Stimulated activated naive CD8-positive, alpha-beta T cell treated with anti-CD3 and anti-CD28 coated beads, Interleukin-15, amount 100 ng/mL, for 72 hours (primary cell): Measurements from ENCODE around the gene HLA-DPB1.
A peak's percentile ranks its signal among the peaks of the same experiment; 100 is the strongest.

ENCODE experiments used
- ATAC-seq: fragments of 150-1000 bp; cut with Tn5 transposase; 2 replicates; pipeline ENCODE4 v1.10.0; 2021; ENCODE audit warnings: mild to moderate bottlenecking, moderate library complexity
- DNase-seq, 2 donors: peaks; one replicate each; pipeline ENCODE4 v3.0.0; 2021 to 2022
- H3K27ac Mint-ChIP-seq, 2 donors: one replicate each; pipeline ENCODE4 v1.8.0; 2022; ENCODE audit warnings: mild to moderate bottlenecking in 2 of 2, mixed read lengths in 2 of 2, moderate library complexity in 2 of 2
- H3K27me3 Mint-ChIP-seq: one replicate; pipeline ENCODE4 v1.8.0; 2022; ENCODE audit warnings: mixed read lengths
- H3K4me1 Mint-ChIP-seq: one replicate; pipeline ENCODE4 v1.8.0; 2022; ENCODE audit warnings: mild to moderate bottlenecking, mixed read lengths
- H3K4me3 Mint-ChIP-seq, 2 donors: one replicate each; pipeline ENCODE4 v1.8.0; 2022; ENCODE audit warnings: mild to moderate bottlenecking in 2 of 2, mixed read lengths in 2 of 2, moderate library complexity in 1 of 2
- H3K9me3 Mint-ChIP-seq, 2 donors: one replicate each; pipeline ENCODE4 v1.8.0; 2022; ENCODE audit warnings: mixed read lengths in 2 of 2

Gene HLA-DPB1

GRCh38 chr6:33075568-33076405, at the start of gene HLA-DPB1:
Gene HLA-DPB1, plus strand, starts transcription at chr6:33075990. Its CDS starts 52 bp downstream, at chr6:33076042.
- DNase-seq (peak; percentile 27 to 37), ATAC-seq (peak; percentile 97)
- peak within 1 kb of the TSS; percentile 53 to 55 for H3K27ac Mint-ChIP-seq
- H3K27me3 Mint-ChIP-seq: no peaks in the 10 kb centered on the region
- peak within 1 kb of the TSS; percentile 80 to 85 for H3K4me3 Mint-ChIP-seq
- H3K4me1 Mint-ChIP-seq: peaks cover 71% of the 10 kb centered on the region
- H3K9me3 Mint-ChIP-seq: no peaks in the 10 kb centered on the region

GRCh38 chr6:33028220-33028849, 47.5 kb upstream of the HLA-DPB1 start:
- H3K27me3 Mint-ChIP-seq: peaks cover 23% of the 10 kb centered on the region
- ATAC-seq (no peak), DNase-seq (no peak)
- no peaks in the 10 kb centered on the region for H3K9me3 Mint-ChIP-seq
- H3K4me3 Mint-ChIP-seq: no peak overlapping the region
- peak overlapping the region in 1 of 2 donors; percentile 1 for H3K27ac Mint-ChIP-seq
- H3K4me1 Mint-ChIP-seq: peaks cover 26% of the 10 kb centered on the region

- H3K27me3 Mint-ChIP-seq: peaks cover 30% of the 10 kb centered on the region
- peaks cover under 1 to 4% of the 10 kb centered on the region in 2 donors for H3K9me3 Mint-ChIP-seq
- peak overlapping the region; percentile 9 to 16 for H3K4me3 Mint-ChIP-seq
- H3K4me1 Mint-ChIP-seq: peaks cover 26% of the 10 kb centered on the region
- DNase-seq (no peak), ATAC-seq (peak; percentile 85)
- peak overlapping the region; percentile 8 to 81 for H3K27ac Mint-ChIP-seq
Measured at GRCh38 chr6:33029328-33030184, 46.2 kb upstream of the HLA-DPB1 start.

GRCh38 chr6:33030245-33030644, 45.5 kb upstream of the HLA-DPB1 start:
- Mint-ChIP-seq H3K27ac (no peak overlapping the region), H3K4me1 (peaks cover 26% of the 10 kb centered on the region), H3K4me3 (no peak overlapping the region), H3K27me3 (peaks cover 37% of the 10 kb centered on the region), H3K9me3 (peaks cover 7 to 11% of the 10 kb centered on the region in 2 donors)
- ATAC-seq (no peak), DNase-seq (no peak)

GRCh38 chr6:33034554-33034953, 41.2 kb upstream of the HLA-DPB1 start:
- Mint-ChIP-seq H3K27me3 (peaks cover 43% of the 10 kb centered on the region), H3K4me1 (peaks cover 7% of the 10 kb centered on the region), H3K27ac (no peak overlapping the region), H3K9me3 (peaks cover 9 to 20% of the 10 kb centered on the region in 2 donors), H3K4me3 (no peak overlapping the region)
- DNase-seq (no peak), ATAC-seq (no peak)

GRCh38 chr6:33036535-33036934, 39.3 kb upstream of the HLA-DPB1 start:
- Mint-ChIP-seq H3K27me3 (peaks cover 34% of the 10 kb centered on the region), H3K27ac (no peak overlapping the region), H3K4me1 (no peaks in the 10 kb centered on the region), H3K4me3 (no peak overlapping the region), H3K9me3 (peaks cover 9 to 20% of the 10 kb centered on the region in 2 donors)
- ATAC-seq (no peak), DNase-seq (no peak)

- Mint-ChIP-seq H3K9me3 (peaks cover 2 to 10% of the 10 kb centered on the region in 2 donors), H3K27me3 (peaks cover 20% of the 10 kb centered on the region), H3K27ac (no peak overlapping the region), H3K4me3 (no peak overlapping the region), H3K4me1 (no peaks in the 10 kb centered on the region)
- ATAC-seq (no peak), DNase-seq (no peak)
Measured at GRCh38 chr6:33040157-33040556, 35.6 kb upstream of the HLA-DPB1 start.

GRCh38 chr6:33049323-33050013, 26.3 kb upstream of the HLA-DPB1 start:
- no peak overlapping the region for H3K27ac Mint-ChIP-seq
- H3K9me3 Mint-ChIP-seq: no peaks in the 10 kb centered on the region
- DNase-seq (no peak), ATAC-seq (no peak)
- H3K4me1 Mint-ChIP-seq: no peaks in the 10 kb centered on the region
- peaks cover 55% of the 10 kb centered on the region for H3K27me3 Mint-ChIP-seq
- H3K4me3 Mint-ChIP-seq: no peak overlapping the region

- Mint-ChIP-seq H3K9me3 (no peaks in the 10 kb centered on the region), H3K27me3 (peaks cover 49% of the 10 kb centered on the region), H3K27ac (no peak overlapping the region), H3K4me1 (no peaks in the 10 kb centered on the region), H3K4me3 (no peak overlapping the region)
- DNase-seq (no peak), ATAC-seq (no peak)
Measured at GRCh38 chr6:33050014-33050810, 25.6 kb upstream of the HLA-DPB1 start.

- no peak for ATAC-seq
- Mint-ChIP-seq H3K4me1 (peaks cover 8% of the 10 kb centered on the region), H3K27ac (no peak overlapping the region), H3K27me3 (peaks cover 28% of the 10 kb centered on the region), H3K9me3 (no peaks in the 10 kb centered on the region), H3K4me3 (no peak overlapping the region)
- no peak for DNase-seq
Measured at GRCh38 chr6:33052627-33053026, 23.2 kb upstream of the HLA-DPB1 start.

- H3K27me3 Mint-ChIP-seq: peaks cover 22% of the 10 kb centered on the region
- DNase-seq (no peak), ATAC-seq (no peak)
- no peak overlapping the region for H3K27ac Mint-ChIP-seq
- H3K4me1 Mint-ChIP-seq: peaks cover 9% of the 10 kb centered on the region
- H3K9me3 Mint-ChIP-seq: no peaks in the 10 kb centered on the region
- H3K4me3 Mint-ChIP-seq: no peak overlapping the region
Measured at GRCh38 chr6:33053230-33053629, 22.6 kb upstream of the HLA-DPB1 start.

- DNase-seq (no peak), ATAC-seq (no peak)
- H3K4me1 Mint-ChIP-seq: peaks cover 15% of the 10 kb centered on the region
- no peak overlapping the region for H3K27ac Mint-ChIP-seq
- H3K4me3 Mint-ChIP-seq: no peak overlapping the region
- peaks cover 7% of the 10 kb centered on the region for H3K27me3 Mint-ChIP-seq
- no peaks in the 10 kb centered on the region for H3K9me3 Mint-ChIP-seq
Measured at GRCh38 chr6:33057222-33058150, 18.3 kb upstream of the HLA-DPB1 start.

- Mint-ChIP-seq H3K4me3 (no peak overlapping the region), H3K4me1 (peaks cover 20% of the 10 kb centered on the region), H3K27ac (no peak overlapping the region), H3K9me3 (no peaks in the 10 kb centered on the region), H3K27me3 (no peaks in the 10 kb centered on the region)
- DNase-seq (no peak), ATAC-seq (peak; percentile 52)
Measured at GRCh38 chr6:33061987-33062386, 13.8 kb upstream of the HLA-DPB1 start.
